H9 (cell line): ENCODE measurements around the gene BTBD8. TPM values are rescaled to one million over a fixed set of nuclear protein-coding genes. Genes with fewer than 3 reads are reported as not detected.

ENCODE experiments used
- DNase-seq: peaks from one replicate; pipeline ENCODE4 v3.0.0-alpha.2; 2017
- H2AFZ ChIP-seq: one replicate; pipeline ENCODE4 v1.6.1; 2013; ENCODE audit warnings: mild to moderate bottlenecking, low read length, control low read depth, moderate library complexity
- H2AK5ac ChIP-seq: 2 replicates; pipeline ENCODE4 v1.6.1; 2013; ENCODE audit warnings: low read length, control low read depth, mixed read lengths; ENCODE audit not compliant: insufficient read length
- H2BK120ac ChIP-seq: one replicate; pipeline ENCODE4 v1.6.1; 2013; ENCODE audit warnings: low read depth, mild to moderate bottlenecking, low read length, control low read depth, inconsistent platforms; ENCODE audit not compliant: poor library complexity, severe bottlenecking
- H2BK12ac ChIP-seq: 2 replicates; pipeline ENCODE4 v1.6.1; 2013; ENCODE audit warnings: low read length, control low read depth, mixed read lengths, low read depth; ENCODE audit not compliant: insufficient read length
- H2BK15ac ChIP-seq: 2 replicates; pipeline ENCODE4 v1.6.1; 2013; ENCODE audit warnings: low read depth, low read length, control low read depth
- H2BK20ac ChIP-seq: one replicate; pipeline ENCODE4 v1.6.1; 2013; ENCODE audit warnings: low read depth, mild to moderate bottlenecking, low read length, control low read depth, inconsistent platforms; ENCODE audit not compliant: poor library complexity, severe bottlenecking
- H2BK5ac ChIP-seq: 2 replicates; pipeline ENCODE4 v1.6.1; 2013; ENCODE audit warnings: low read length, control low read depth, mixed read lengths; ENCODE audit not compliant: insufficient read length
- H3K14ac ChIP-seq: 2 replicates; pipeline ENCODE4 v1.6.1; 2013; ENCODE audit warnings: low read length, control low read depth; ENCODE audit not compliant: insufficient read depth
- H3K18ac ChIP-seq: 2 replicates; pipeline ENCODE4 v1.6.1; 2013; ENCODE audit warnings: low read depth, mild to moderate bottlenecking, mixed read lengths, low read length, control low read depth; ENCODE audit not compliant: insufficient read length
- H3K23ac ChIP-seq: 2 replicates; pipeline ENCODE4 v1.6.1; 2013; ENCODE audit warnings: low read length, control low read depth, mixed read lengths, low read depth; ENCODE audit not compliant: insufficient read length
- H3K23me2 ChIP-seq: 2 replicates; pipeline ENCODE4 v1.6.1; 2013; ENCODE audit warnings: low read depth, mild to moderate bottlenecking, mixed read lengths, low read length, control low read depth; ENCODE audit not compliant: insufficient read length, poor library complexity, severe bottlenecking
- H3K27ac ChIP-seq: 2 replicates; pipeline ENCODE4 v1.5.1; 2013; ENCODE audit warnings: low read length, control low read depth, mixed read lengths, low read depth; ENCODE audit not compliant: insufficient read length
- H3K27me3 ChIP-seq: 2 replicates; pipeline ENCODE4 v1.6.1; 2013; ENCODE audit warnings: low read length, control low read depth, inconsistent platforms; ENCODE audit not compliant: insufficient read depth
- H3K4ac ChIP-seq: 2 replicates; pipeline ENCODE4 v1.6.1; 2013; ENCODE audit warnings: low read depth, mild to moderate bottlenecking, control low read depth, inconsistent platforms, low read length, moderate library complexity
- H3K4me1 ChIP-seq: 2 replicates; pipeline ENCODE4 v1.6.1; 2013; ENCODE audit warnings: low read length, control low read depth, inconsistent platforms; ENCODE audit not compliant: insufficient read depth
- H3K4me2 ChIP-seq: 2 replicates; pipeline ENCODE4 v1.6.1; 2013; ENCODE audit warnings: low read length, control low read depth, mixed read lengths; ENCODE audit not compliant: insufficient read length, insufficient read depth
- H3K56ac ChIP-seq: 2 replicates; pipeline ENCODE4 v1.6.1; 2013; ENCODE audit warnings: low read depth, mild to moderate bottlenecking, mixed read lengths, low read length, control low read depth; ENCODE audit not compliant: insufficient read length
- H3K79me1 ChIP-seq: 2 replicates; pipeline ENCODE4 v1.6.1; 2013; ENCODE audit warnings: low read depth, mild to moderate bottlenecking, moderate library complexity, low read length, control low read depth, inconsistent platforms; ENCODE audit not compliant: insufficient read depth, poor library complexity, severe bottlenecking
- H3K79me2 ChIP-seq: 2 replicates; pipeline ENCODE4 v1.6.1; 2013; ENCODE audit warnings: low read length, control low read depth, inconsistent platforms; ENCODE audit not compliant: insufficient read depth
- H3K9ac ChIP-seq: 2 replicates; pipeline ENCODE4 v1.6.1; 2013; ENCODE audit warnings: low read length, control low read depth, mixed read lengths; ENCODE audit not compliant: insufficient read length; ENCODE audit errors: extremely low read depth
- H3K9me3 ChIP-seq: one replicate; pipeline ENCODE4 v1.6.1; 2013; ENCODE audit warnings: low read depth, low read length, inconsistent platforms; ENCODE audit not compliant: control insufficient read depth
- H3T11ph ChIP-seq: one replicate; pipeline ENCODE4 v1.6.1; 2013; ENCODE audit warnings: mild to moderate bottlenecking, low read length, control low read depth, inconsistent platforms
- H4K20me1 ChIP-seq: one replicate; pipeline ENCODE4 v1.6.1; 2013; ENCODE audit not compliant: control insufficient read depth, insufficient read length, insufficient read depth
- H4K5ac ChIP-seq: 2 replicates; pipeline ENCODE4 v1.6.1; 2013; ENCODE audit warnings: low read depth, mild to moderate bottlenecking, mixed read lengths, low read length, control low read depth; ENCODE audit not compliant: insufficient read length
- H4K8ac ChIP-seq: replicated peaks from 2 replicates; pipeline ENCODE4 v1.6.1; 2013; ENCODE audit warnings: low read length, control low read depth, mixed read lengths, low read depth; ENCODE audit not compliant: insufficient read length
- H4K91ac ChIP-seq: 2 replicates; pipeline ENCODE4 v1.6.1; 2013; ENCODE audit warnings: low read depth, mild to moderate bottlenecking, moderate library complexity, mixed read lengths, low read length, control low read depth; ENCODE audit not compliant: insufficient read length
- H3K27ac Mint-ChIP-seq, 3 experiments: 2 replicates in 2 of 3; 3 replicates in 1 of 3; pipeline ENCODE4 v1.8.0; 2020 to 2021; ENCODE audit warnings: mixed read lengths in 3 of 3, mild to moderate bottlenecking in 1 of 3, moderate library complexity in 1 of 3
- H3K27me3 Mint-ChIP-seq: 2 replicates; pipeline ENCODE4 v1.8.0; 2021; ENCODE audit warnings: low read depth, mild to moderate bottlenecking, moderate library complexity, mixed read lengths
- H3K36me3 Mint-ChIP-seq, 3 experiments: 2 replicates in 2 of 3; 3 replicates in 1 of 3; pipeline ENCODE4 v1.8.0; 2020 to 2021; ENCODE audit warnings: low read depth in 3 of 3, mixed read lengths in 3 of 3; ENCODE audit not compliant: insufficient read depth in 1 of 3
- H3K4me1 Mint-ChIP-seq, 2 experiments: 2 replicates each; pipeline ENCODE4 v1.8.0; 2020; ENCODE audit warnings: mixed read lengths in 2 of 2
- H3K4me3 Mint-ChIP-seq, 2 experiments: 2 replicates in 1 of 2; 3 replicates in 1 of 2; pipeline ENCODE4 v1.8.0; 2020 to 2021; ENCODE audit warnings: mild to moderate bottlenecking in 2 of 2, mixed read lengths in 2 of 2, moderate library complexity in 1 of 2
- H3K9me3 Mint-ChIP-seq, 2 experiments: 2 replicates in 1 of 2; 3 replicates in 1 of 2; pipeline ENCODE4 v1.8.0; 2020; ENCODE audit warnings: mild to moderate bottlenecking in 2 of 2, mixed read lengths in 2 of 2, moderate library complexity in 1 of 2
- CTCF ChIP-seq: fragments of 200-600 bp; sonication (generic); conservative IDR thresholded peaks from 3 replicates; pipeline ENCODE4 v1.8.0; 2021; ENCODE audit warnings: antibody characterized with exemption, mild to moderate bottlenecking
- WGBS: extraction: QIAGEN DNeasy Blood & Tissue Kit; methylation state at CpG from one replicate; pipeline ENCODE4 v1.1.7; 2013; ENCODE audit warnings: missing lambda C conversion rate, low lambda C conversion rate, mixed read lengths; ENCODE audit not compliant: insufficient read length; ENCODE audit errors: extremely low coverage; 5-methylcytosine and 5-hydroxymethylcytosine counted together
- total RNA-seq: library from RNA; stranded (reverse); gene quantifications from 2 replicates; pipeline ENCODE4 v1.2.1, GENCODE V29; 2021

BTBD8 gene
- total RNA-seq, 1 experiment from 2014 or later: 1.4 TPM

DNA sequence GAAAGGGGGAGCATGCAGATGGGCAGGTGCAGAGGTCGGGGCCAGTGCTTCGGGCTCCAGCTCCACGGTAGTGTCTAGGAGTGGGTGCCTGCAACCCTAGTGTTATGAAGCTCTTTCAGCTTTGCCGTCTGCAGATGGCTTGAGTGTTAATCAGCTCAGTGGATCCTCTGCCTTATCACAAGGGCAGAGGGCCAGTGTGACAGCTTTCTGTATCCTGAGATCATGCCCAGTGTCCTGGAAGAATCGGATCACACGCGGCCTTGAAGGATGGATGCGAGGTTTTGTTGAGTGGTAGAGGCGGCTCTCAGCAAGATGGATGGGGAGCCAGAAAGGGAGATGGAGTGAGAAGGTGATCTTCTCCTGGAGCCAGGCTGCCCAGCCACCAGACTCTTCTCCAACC, 112.1 kb downstream of the BTBD8 start:
- Histone ChIP-seq H3K4me2 (no peak overlapping the region), H3K23ac (no peak overlapping the region), H3K23me2 (no peaks in the 10 kb centered on the region), H3K4me1 (peaks cover 6% of the 10 kb centered on the region), H2BK12ac (no peak overlapping the region), H3K9me3 (no peaks in the 10 kb centered on the region), H3K14ac (no peak overlapping the region), H2BK20ac (no peak overlapping the region), H3K9ac (no peak overlapping the region), H3K56ac (no peak overlapping the region), H4K91ac (no peak overlapping the region), H3K4ac (no peak overlapping the region), H3K27me3 (no peaks in the 10 kb centered on the region), H4K5ac (no peak overlapping the region), H3K18ac (no peak overlapping the region), H4K20me1 (no peaks in the 10 kb centered on the region), H2BK120ac (no peak overlapping the region), H2BK5ac (no peak overlapping the region), H4K8ac (no peak overlapping the region), H3K79me2 (no peaks in the 10 kb centered on the region), H2AFZ (no peak overlapping the region), H3T11ph (no peak overlapping the region), H2AK5ac (no peak overlapping the region), H2BK15ac (no peak overlapping the region), H3K27ac (no peak overlapping the region), H3K79me1 (no peaks in the 10 kb centered on the region)
- no peak for DNase-seq
- no peak overlapping the region for H3K4me3 Mint-ChIP-seq
- H3K27ac Mint-ChIP-seq: no peak overlapping the region
- no peaks in the 10 kb centered on the region for H3K27me3 Mint-ChIP-seq
- no peaks in the 10 kb centered on the region for H3K9me3 Mint-ChIP-seq
- H3K4me1 Mint-ChIP-seq: peaks cover 14% of the 10 kb centered on the region in 2 experiments
- no CpG with 5 or more reads among the region's 9 CpGs for whole genome bisulfite sequencing
- TF ChIP-seq CTCF: no peak
- H3K36me3 Mint-ChIP-seq: no peaks in the 10 kb centered on the region
